ENCODE data around the gene ICOSLG. TPM values are rescaled to one million over a fixed set of nuclear protein-coding genes. Genes with fewer than 3 reads are reported as not detected.

ICOSLG gene
- total RNA-seq, 1 donor from 2014 or later = 9.6 TPM

- Mint-ChIP-seq H3K4me1 (ENCODE audit: unreplicated experiment) (peaks cover 6% of the 10 kb centered on the region), H3K27ac (ENCODE audit: unreplicated experiment) (no peak overlapping the region), H3K4me3 (ENCODE audit: unreplicated experiment) (no peak overlapping the region), H3K9me3 (ENCODE audit: unreplicated experiment) (no peaks in the 10 kb centered on the region), H3K27me3 (ENCODE audit: unreplicated experiment) (peaks cover 6% of the 10 kb centered on the region), H3K36me3 (ENCODE audit: unreplicated experiment) (no peaks in the 10 kb centered on the region)
- no peak for TF ChIP-seq CTCF (IDR thresholded peaks at IDR 0.05)
- no peak for DNase-seq (ENCODE audit: extremely low spot score, unreplicated experiment)
These were observed 21.8 kb upstream of the ICOSLG start for GRCh38 chr21:44262338-44263056.

DNA sequence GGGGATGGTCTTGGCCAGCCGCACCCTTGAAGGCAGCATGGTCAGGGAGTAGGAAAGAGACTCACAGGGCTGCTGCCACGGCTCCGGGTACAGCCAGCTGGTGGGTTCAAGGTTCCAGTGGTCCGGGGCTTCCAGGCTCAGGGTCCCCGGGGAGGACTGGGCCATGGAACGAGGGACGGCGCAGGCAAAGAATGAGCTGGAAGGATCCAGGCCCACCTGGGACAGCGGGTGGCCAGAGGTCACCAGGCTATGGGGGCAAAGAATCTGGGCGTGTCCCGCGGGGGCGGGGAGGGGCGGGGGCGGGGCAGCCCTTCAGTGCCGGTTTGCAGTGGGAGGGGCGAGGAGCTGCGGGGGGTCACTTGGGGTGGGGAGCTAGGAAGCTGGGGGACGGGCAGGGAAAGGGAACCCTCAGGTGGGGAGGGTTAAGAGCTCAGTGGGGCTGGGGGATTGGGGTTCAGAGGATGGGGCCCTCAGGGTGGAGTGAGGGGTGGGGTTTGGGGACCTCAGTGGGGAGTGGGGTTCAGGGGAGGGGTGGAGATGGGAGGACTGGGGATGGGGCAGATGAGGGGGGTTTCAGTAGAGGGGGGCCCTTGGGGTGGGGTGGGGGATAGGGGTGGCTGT is 21.0 kb upstream of the ICOSLG start, which contains the start of gene DNMT3L:
DNMT3L (minus strand) TSS at position 223 of the 621 bp plus-strand sequence. CDS start 638 bp downstream, outside the sequence.
- H3K27ac Mint-ChIP-seq (ENCODE audit: unreplicated experiment) = no peak within 1 kb of the TSS
- H3K36me3 Mint-ChIP-seq (ENCODE audit: unreplicated experiment) = no peaks in the 10 kb centered on the region
- no peak within 1 kb of the TSS for H3K4me3 Mint-ChIP-seq (ENCODE audit: unreplicated experiment)
- no peak for DNase-seq (ENCODE audit: extremely low spot score, unreplicated experiment)
- no peak for TF ChIP-seq CTCF (IDR thresholded peaks at IDR 0.05)
- H3K4me1 Mint-ChIP-seq (ENCODE audit: unreplicated experiment) = peaks cover 6% of the 10 kb centered on the region
- H3K9me3 Mint-ChIP-seq (ENCODE audit: unreplicated experiment) = no peaks in the 10 kb centered on the region
- H3K27me3 Mint-ChIP-seq (ENCODE audit: unreplicated experiment) = peaks cover 6% of the 10 kb centered on the region

DNA sequence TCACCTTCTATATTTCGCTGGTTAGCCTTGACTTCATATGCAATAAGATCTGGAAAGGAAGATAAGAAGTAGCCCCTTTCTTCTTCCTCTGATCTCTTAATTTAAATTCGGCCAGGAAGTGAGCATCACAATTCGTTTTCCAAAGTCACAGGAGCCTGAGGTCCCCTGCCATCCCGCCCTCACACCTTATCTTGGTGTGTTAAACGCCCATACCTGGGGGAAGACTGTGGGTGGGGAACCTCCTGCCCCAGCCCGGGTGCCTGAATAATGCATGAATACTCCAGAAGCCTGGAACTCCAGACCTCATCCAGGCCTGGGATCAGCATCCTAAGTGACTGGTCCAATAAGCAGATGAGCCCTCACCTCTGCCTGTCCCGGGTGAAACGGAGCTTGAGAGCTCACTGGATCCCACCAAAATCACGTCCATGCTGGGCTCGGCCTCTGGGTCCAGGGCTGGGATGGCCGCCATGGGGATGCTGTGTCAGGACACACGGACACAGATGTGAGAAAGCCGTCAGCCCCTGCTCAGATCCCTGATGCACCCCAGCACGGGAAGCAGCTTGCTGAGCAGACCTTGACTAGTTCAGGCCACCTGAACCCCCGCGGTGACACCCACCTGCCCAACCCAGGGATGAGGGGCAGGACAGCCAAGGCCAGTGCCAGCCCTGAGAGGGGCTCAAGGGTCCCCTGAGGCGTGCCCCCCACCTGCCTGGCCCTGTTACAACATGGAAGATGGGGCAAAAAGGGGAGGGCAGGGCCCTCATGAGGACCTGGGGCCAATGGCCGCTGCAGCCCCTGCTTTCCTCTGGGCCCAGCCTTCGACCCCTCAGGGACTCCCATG is 20.3 kb upstream of the ICOSLG start:
- Mint-ChIP-seq H3K27me3 (ENCODE audit: unreplicated experiment) (peaks cover 6% of the 10 kb centered on the region), H3K9me3 (ENCODE audit: unreplicated experiment) (no peaks in the 10 kb centered on the region), H3K4me3 (ENCODE audit: unreplicated experiment) (no peak overlapping the region), H3K27ac (ENCODE audit: unreplicated experiment) (no peak overlapping the region), H3K4me1 (ENCODE audit: unreplicated experiment) (peaks cover 6% of the 10 kb centered on the region), H3K36me3 (ENCODE audit: unreplicated experiment) (no peaks in the 10 kb centered on the region)
- no peak for DNase-seq (ENCODE audit: extremely low spot score, unreplicated experiment)
- no peak for TF ChIP-seq CTCF (IDR thresholded peaks at IDR 0.05)

GRCh38 chr21:44260066-44260465 is 19.3 kb upstream of the ICOSLG start:
- peaks cover 6% of the 10 kb centered on the region for H3K4me1 Mint-ChIP-seq (ENCODE audit: unreplicated experiment)
- no peak for TF ChIP-seq CTCF (IDR thresholded peaks at IDR 0.05)
- H3K36me3 Mint-ChIP-seq (ENCODE audit: unreplicated experiment) = no peaks in the 10 kb centered on the region
- H3K27ac Mint-ChIP-seq (ENCODE audit: unreplicated experiment) = no peak overlapping the region
- peaks cover 6% of the 10 kb centered on the region for H3K27me3 Mint-ChIP-seq (ENCODE audit: unreplicated experiment)
- no peak overlapping the region for H3K4me3 Mint-ChIP-seq (ENCODE audit: unreplicated experiment)
- H3K9me3 Mint-ChIP-seq (ENCODE audit: unreplicated experiment) = no peaks in the 10 kb centered on the region
- no peak for DNase-seq (ENCODE audit: extremely low spot score, unreplicated experiment)
